GM19463 (cell line): ENCODE measurements around the gene ARPIN.
"Not testable (repeated sequence)": the region's sequence is repeated elsewhere in the genome, so short reads cannot be mapped to it uniquely, and the experiment has no call there.

Source experiments
- ATAC-seq: cut with Tn5 transposase; IDR thresholded peaks from one replicate; pipeline ENCODE4 v1.9.1; 2021; ENCODE audit warnings: mild to moderate bottlenecking, moderate library complexity; ENCODE audit not compliant: unreplicated experiment

The ARPIN gene

GRCh38 chr15:89910891-89911626 lies 1.7 kb downstream of the ARPIN start:
- no peak for ATAC-seq

DNA sequence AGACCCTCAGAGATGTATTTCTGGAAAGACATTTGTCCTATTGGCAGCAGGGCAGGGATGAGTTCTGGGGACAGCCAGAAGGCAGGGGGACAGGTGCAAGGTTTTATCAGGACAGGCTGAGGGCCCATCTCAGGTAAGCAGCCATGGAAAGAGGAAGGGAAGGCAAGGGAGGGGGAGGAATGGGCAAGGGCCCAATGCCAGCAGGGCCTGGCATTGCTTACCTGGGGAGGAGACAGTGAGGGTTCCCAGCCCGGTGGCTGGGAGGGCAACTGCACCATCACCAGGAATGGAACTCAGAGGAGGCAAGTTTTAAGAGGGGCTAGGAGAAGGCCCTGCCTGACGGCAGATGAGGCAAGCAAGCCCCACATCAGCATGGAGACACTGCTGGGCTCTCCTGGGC lies 3.1 kb downstream of the ARPIN start:
- ATAC-seq: no peak

- ATAC-seq: no peak
Observed at GRCh38 chr15:89908226-89908625, 4.5 kb downstream of the ARPIN start.

DNA sequence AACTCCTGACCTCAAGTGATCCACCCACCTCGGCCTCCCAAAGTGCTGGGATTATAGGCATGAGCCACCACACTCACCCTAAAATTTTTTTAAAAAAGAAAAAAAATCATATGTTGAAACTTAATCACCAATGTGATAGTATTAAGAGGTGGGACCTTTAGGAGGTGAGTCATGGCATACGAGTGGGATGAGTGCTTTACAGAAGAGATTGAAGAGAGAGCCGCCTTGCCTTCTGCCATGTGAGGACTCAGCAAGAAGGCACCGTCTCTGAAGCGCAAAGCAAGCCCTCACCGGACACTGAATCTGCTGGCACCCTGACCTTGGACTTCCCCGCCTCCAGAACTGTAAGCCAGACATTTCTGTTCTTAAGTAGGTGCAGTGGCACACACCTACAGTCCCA lies 5.5 kb downstream of the ARPIN start:
- ATAC-seq: no peak

- no peak for ATAC-seq
Observed at GRCh38 chr15:89905846-89906378, 6.8 kb downstream of the ARPIN start.

DNA sequence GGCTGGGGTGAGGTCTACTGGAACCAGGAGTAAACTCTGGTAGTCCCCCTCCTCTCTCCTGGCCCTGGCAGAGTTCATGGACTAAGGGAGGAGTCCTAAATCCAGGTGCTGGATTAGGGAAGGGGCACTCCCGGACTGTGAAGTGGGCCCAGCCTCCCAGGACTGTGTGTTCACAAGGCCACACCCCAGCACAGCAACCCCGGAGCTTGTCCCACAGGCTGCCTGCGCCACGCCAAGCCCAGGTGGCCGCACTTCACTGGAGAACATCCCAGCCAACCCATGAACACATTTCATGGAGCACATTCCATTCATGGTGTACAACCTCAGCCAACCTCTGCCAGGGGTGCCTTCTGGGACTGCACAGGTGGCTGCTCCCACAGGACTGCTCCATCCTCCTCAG lies 8.2 kb downstream of the ARPIN start:
- no peak for ATAC-seq

GRCh38 chr15:89903858-89904130 lies 9.0 kb downstream of the ARPIN start:
- ATAC-seq: no peak

DNA sequence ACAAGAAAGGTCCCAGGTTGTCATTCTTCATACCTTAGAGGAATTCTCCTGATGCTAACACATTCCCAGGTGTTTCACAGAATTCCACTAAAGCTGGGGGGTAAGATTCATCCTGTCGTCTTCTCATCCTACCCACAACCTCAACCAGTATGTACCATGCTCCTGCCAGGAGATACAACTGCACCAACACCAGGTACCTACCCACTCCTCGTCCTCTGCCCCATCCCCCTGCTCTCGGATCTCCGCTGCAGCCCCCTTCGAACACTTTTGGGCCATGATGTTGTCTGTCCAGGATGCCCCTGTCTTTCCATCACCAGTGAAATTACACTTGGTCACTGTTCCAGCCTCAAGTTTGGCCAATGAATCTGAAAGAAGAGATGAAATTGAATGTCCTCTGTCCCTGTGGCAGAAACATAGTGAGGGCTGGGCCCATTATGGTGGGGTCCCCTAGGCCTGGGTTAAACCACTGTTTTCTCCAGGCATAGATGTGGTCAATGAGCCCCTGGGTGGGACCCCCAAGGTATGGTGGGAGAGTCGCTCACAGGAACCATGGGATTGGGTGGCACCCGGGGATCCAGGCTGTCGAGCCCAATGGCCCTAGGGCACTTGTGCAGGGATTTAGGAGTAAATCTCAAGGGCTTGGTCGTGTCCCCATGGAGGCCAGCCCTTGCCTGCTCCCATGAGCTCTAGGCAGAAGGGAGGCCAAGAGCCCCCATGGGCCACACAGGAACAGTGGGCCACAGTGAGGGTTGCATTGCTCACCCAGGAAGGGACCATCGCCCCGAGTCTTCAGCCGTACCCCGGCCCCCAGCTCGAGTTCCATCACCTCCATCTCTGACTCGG lies 9.5 kb downstream of the ARPIN start:
- no peak for ATAC-seq

GRCh38 chr15:89900849-89901248 lies 11.9 kb downstream of the ARPIN start:
- no peak for ATAC-seq

- ATAC-seq: no peak
Observed at GRCh38 chr15:89899951-89900567, 12.7 kb downstream of the ARPIN start.

DNA sequence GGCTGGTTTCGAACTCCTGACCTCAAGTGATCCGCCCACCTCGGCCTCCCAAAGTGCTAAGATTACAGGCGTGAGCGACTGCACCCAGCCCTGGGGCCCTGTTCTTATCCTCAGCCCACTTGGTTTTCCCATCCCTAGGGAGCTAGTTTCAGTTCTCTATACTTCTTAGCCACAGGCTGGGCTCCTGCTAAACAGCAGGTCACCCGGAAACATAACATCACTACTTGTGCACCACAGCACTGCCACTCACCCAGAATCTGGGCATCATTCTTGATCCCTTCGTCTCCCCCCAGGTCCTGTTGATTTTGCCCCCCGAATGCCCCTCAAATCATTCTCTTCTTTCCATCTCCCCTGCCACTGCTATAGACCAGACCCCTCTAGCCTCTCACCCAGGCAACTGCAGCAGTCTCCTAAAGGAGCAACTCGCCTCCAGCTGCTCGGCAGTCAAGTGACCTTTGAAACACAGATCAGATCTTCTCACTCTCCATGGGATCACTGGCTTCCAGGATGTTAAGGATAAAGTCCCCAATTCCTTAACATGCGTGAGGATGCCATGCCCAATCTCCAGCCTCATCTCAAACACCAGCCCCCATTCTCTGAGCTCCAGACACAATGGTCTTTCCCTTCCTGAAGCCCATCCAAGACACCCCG lies 13.3 kb downstream of the ARPIN start:
- ATAC-seq: no peak

- ATAC-seq: peak; percentile 49
Observed at GRCh38 chr15:89898614-89899294, 14.0 kb downstream of the ARPIN start.

GRCh38 chr15:89898146-89898545 lies 14.6 kb downstream of the ARPIN start:
- no peak for ATAC-seq

DNA sequence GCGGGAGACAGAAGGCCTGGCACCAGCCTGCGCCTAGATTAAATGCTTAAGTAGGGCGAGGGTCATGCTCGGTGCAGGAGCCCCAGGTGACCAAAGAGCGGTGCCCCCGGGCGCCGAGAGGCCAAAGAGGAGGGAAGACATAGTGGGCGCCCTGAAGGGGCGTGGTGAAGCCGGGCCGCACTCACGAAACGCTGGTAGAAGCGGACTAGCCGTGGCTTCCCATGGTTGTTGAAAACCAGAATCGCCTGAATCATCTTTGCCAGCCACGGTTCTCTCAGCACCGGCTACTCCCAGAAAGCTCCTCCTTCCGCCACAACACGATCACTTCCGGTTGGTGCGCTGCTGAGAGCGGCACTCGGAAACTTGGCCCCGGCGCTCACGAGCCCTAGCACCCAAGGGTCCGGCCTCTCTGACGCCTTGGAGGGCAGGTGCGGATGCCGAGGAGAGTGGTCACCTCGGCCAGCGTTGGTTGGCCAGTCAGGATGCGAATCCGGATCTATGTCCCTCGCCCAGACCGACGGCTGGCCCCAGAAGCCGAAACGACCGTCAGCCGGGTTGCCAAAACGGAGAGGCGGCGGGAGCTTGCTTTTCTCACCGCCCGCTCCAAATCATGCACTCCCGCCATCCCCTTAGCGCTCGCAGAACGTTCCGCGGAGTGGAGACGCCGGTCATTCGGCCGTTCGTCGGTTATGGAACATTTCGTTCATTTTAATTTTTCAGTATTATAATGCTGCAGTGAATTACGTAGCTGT lies 18.9 kb downstream of the ARPIN start, which contains the start of gene AP3S2:
Gene AP3S2 (minus strand): TSS at position 299 of the 752 bp plus-strand sequence. CDS start 45 bp downstream, at position 254.
- ATAC-seq: peak; percentile 90

- no peak for ATAC-seq
Observed at GRCh38 chr15:89893027-89893426, 19.7 kb downstream of the ARPIN start.

DNA sequence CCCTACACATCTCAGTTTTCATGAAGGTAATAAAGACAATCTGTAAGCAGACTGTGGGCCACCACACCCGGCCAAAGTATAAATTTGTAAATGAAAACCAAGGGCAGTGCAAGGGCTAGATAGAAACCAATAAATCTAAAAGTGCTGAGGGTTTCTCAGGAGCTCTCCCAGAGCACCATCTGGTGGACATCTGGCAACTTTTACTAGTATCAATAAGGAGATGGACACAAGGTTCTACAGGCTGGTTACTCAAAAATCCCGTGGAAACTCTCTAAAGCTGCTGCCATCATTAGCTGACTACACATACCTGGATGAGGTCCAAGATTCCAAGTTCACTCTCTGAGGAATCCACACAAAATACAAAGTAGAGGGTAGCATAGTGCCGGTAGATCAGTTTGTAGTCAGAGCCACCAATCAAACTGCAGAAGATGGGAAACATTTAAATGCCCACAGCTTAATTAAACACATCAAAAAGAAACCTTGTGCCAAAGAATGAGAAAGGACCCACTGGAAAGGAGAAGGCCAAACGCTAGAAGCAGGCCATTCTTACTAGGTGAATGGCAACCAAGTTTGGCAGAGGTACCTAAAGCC lies 24.4 kb downstream of the ARPIN start:
- ATAC-seq: no peak

DNA sequence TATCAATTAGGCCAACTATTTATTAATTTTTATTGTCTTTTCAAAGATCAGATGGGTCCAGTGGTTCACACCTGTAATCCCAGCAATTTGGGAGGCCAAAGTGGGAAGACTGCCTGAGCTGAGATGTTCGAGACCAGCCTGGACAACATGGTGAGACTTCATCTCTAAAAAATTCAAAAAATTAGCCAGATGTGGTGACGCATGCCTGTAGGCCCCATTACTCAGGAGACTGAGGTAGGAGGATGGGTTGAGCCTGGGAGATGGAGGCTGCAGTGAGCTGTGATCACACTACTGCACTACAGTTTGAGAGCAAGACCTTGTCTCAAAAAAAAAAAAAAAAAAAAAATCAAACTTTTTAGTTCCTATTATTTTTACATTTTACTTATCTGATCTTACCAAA lies 27.1 kb downstream of the ARPIN start:
- ATAC-seq: no peak

DNA sequence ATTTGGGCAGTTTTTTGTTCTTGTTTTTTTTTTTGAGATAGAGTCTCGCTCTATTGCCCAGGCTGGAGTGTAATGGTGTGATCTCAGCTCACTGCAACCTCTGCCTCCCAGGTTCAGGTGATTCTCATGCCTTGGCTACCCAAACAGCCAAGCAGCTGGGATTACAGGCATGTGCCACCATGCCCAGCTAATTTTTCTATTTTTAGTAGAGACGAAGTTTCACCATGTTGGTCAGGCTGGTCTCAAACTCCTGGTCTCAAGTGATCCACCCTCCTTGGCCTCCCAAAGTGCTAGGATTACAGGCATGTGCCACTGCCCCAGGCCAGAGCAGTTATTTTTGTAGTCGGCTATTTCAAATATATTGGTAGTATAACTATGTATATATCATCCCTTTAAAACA lies 27.6 kb downstream of the ARPIN start:
- not testable (repeated sequence) for ATAC-seq

- ATAC-seq: no peak
Observed at GRCh38 chr15:89883518-89883917, 29.2 kb downstream of the ARPIN start.
